ENCODE measurements around the gene WDR48.
A peak's percentile ranks its signal among the peaks of the same experiment; 100 is the strongest.

The WDR48 gene

GRCh38 chr3:39065197-39065596 is 13.4 kb downstream of the WDR48 start:
- DNase-seq, result peak; percentile 8 to 60

GRCh38 chr3:39067286-39067685 is 15.5 kb downstream of the WDR48 start:
- no peak for DNase-seq

- no peak for DNase-seq
Measured at GRCh38 chr3:39068556-39068955, 16.7 kb downstream of the WDR48 start.

- DNase-seq, result no peak
Measured at GRCh38 chr3:39075910-39076309, 24.1 kb downstream of the WDR48 start.

- DNase-seq, result no peak
Measured at GRCh38 chr3:39079530-39079929, 27.7 kb downstream of the WDR48 start.

- no peak for DNase-seq
Measured at GRCh38 chr3:39080026-39080425, 28.2 kb downstream of the WDR48 start.

GRCh38 chr3:39082666-39083313 is 31.0 kb downstream of the WDR48 start:
- DNase-seq, result no peak

- no peak for DNase-seq
Measured at GRCh38 chr3:39086144-39086543, 34.3 kb downstream of the WDR48 start.

- no peak for DNase-seq
Measured at GRCh38 chr3:39088456-39088855, 36.6 kb downstream of the WDR48 start.

- no peak for DNase-seq
Measured at GRCh38 chr3:39088889-39089288, 37.1 kb downstream of the WDR48 start.

- DNase-seq, result no peak
Measured at GRCh38 chr3:39090922-39091321, 39.1 kb downstream of the WDR48 start.

GRCh38 chr3:39094851-39095677 is 43.2 kb downstream of the WDR48 start:
- DNase-seq, result no peak

GRCh38 chr3:39095778-39096177 is 44.0 kb downstream of the WDR48 start:
- no peak for DNase-seq

- DNase-seq, result no peak
Measured at GRCh38 chr3:39096775-39097174, 45.0 kb downstream of the WDR48 start.

- DNase-seq, result no peak
Measured at GRCh38 chr3:39097716-39098472, 46.1 kb downstream of the WDR48 start.

GRCh38 chr3:39098473-39099000 is 46.7 kb downstream of the WDR48 start:
- DNase-seq, result no peak

GRCh38 chr3:39099242-39099641 is 47.4 kb downstream of the WDR48 start:
- DNase-seq, result no peak

- DNase-seq, result no peak
Measured at GRCh38 chr3:39099738-39100499, 48.1 kb downstream of the WDR48 start.

- no peak for DNase-seq
Measured at GRCh38 chr3:39100500-39100886, 48.7 kb downstream of the WDR48 start.

- DNase-seq, result peak in 1 of 2 experiments; percentile 42
Measured at GRCh38 chr3:39101022-39101689, 49.3 kb downstream of the WDR48 start.

GRCh38 chr3:39102504-39103323 is 50.9 kb downstream of the WDR48 start:
- no peak for DNase-seq

Measured in SW 1271 (cell line).